GM04504 (cell line): ENCODE data around the gene SLC22A23.

ENCODE experiments used
- DNase-seq: peaks from one replicate; pipeline ENCODE4 v3.0.0-alpha.2; 2012; ENCODE audit warnings: low read depth

SLC22A23 gene

DNA sequence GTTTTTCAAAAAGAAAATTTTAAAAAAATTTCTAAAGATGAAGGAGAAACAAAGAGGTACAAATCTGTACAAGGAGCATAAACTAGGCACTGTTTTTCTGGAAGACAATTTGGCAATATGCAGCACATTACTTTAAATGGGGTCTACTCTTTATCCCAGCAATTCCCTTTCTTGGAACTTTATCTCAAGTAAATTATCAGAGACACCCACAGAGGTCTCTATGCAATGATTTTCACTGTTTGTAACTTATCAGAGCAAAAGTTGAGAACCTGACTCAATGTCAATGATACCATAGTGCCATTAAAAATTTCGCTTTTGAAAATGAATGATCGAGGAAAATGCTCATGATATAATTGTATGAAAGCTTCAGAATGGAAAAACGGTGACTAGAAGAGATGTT is 35.7 kb downstream of the SLC22A23 start:
- no peak for DNase-seq

DNA sequence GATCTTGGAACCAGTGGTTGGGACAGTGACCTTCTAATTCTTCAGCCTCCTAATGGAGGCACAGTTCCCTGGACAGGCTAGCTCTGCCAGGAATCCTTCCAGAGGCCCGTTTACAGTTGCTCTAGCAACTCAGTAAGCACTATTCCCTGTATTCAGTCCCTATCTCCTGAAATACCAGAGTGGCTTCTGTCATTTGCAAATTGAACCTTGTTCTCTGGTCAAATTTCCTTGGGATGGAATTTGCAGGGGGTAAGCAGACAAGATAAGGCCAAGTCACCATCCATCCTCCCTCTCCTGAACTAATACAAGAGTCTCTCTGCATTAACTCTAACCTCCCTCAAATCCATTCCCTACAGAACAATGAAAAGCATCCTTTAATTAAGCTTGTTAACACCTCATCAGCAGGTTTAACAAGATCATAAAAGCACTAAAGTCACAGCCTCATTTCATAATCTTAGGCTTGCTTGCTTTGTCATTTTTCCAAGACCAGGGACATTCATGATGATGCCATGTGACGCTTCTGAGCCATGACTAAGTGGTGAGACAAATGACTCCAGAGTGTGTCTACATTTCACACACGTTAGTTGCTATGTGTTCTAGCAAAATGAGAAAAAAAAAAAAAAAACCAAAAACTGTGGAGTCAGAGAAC is 37.1 kb downstream of the SLC22A23 start:
- peak; percentile 62 for DNase-seq

DNA sequence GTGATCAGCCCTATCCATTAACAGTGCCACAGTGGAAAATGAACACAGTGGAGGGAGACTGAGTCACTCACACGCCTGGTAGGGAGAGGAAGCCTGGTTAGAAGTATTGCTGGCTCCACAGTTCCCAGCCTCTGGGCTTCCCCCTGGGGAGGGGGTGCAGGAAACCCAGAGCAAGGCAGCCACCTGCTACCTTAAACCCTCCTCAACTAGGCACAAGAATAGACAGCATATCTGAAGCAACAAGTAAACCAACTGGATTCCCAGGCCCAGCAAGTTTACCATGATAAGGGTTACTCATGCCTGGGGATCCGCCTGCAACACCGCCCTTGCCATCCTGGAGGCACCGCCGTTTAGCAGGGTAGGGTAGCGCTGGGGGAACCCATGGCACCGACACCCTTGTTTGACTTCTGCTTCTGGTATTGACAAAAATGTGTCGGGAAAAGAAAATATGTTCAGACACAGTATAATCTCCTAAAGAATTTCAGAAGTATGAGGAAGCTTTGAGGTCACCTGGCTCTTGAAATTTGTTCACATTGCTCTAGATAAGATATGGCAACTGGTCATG is 38.3 kb downstream of the SLC22A23 start:
- DNase-seq, result no peak

DNA sequence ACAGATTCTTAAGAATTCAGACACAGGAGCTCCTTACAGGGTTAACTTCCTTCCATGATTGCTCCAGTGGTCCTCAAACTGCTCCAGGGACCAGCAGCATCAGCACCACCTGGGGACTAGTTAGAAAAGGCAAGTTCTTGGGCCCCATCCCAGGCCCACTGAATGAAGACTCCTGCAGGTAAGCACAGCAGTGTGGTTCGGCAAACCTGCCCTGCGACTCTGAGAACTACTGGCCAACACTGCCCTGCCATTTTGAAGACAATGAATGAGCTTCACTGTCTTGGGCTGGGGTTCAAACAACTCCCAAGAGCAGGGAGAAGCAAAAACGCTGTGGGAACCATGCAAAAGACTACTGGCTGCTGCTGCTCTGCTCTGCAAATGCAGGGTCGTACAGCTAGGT is 39.4 kb downstream of the SLC22A23 start:
- no peak for DNase-seq

DNA sequence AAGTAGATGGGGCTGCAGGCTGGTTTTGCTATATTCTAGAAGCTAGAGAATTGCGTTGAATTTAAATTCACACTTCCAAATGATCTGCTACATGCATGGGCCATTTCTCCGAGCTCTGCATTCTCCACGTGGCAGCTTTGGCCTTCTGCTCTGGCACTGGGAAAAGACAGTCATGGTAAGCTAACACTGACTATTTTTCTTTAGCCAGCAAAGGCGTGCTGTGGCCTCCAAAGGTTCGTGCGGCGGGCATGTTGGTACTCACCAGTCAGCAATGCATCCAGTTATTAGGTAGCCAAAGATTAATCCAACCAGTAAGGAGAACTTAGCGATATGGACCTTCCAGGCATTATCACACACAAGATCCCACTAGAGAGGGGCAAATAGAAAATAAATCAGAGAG is 41.4 kb downstream of the SLC22A23 start:
- DNase-seq, result no peak

DNA sequence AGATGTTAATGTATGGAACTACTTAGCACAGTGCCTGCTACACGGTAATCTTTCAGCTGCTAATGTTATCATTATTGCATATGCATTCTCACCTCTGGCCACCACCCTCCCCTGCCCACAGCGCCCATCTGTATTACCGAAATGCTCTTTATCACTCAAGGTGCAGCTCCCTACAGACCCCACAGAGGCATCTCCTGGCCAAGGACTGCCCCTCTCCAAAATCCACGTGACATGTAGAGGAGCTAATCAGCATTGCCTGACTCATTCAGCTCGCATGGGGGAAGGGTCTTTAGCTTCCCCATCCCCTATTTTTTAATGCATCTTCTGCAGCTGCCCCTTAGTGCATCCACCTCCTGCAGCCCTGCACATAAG is 41.8 kb downstream of the SLC22A23 start:
- DNase-seq, result no peak

DNA sequence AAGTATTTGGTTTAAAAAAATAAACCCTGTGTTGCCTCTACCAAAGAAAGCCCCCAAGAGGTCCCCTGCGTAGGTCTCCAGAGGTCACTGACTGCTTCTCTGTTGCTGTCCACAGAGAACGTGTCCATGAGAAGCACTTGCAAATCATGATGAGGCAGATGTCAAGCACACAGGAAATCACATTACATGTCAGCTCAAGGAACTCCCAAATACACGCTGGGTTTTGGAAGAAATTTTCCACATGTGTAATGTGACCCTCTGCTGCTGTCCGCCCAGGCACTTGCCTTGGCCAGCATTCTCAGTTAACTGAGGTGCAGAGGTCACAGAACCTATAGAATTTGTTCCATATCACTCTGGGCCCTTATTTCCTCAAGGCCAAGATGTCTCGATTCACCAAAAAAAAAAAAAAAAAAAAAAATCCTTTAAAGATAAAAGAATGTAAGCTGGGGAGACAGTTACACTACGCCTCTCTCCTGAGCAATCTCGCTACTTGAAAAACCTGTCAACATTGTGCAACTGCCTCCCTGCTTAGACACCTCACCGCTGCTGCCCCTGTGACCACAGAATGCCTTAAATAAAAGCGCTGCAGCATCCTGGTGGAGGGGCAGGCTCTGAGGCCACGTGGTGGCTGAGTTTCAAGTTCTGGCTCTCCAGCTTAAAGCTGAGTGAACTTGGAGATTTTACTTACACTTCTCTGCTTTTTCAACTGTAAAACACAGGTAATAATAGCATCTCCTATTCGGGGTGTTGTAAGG is 42.3 kb downstream of the SLC22A23 start:
- no peak for DNase-seq

DNA sequence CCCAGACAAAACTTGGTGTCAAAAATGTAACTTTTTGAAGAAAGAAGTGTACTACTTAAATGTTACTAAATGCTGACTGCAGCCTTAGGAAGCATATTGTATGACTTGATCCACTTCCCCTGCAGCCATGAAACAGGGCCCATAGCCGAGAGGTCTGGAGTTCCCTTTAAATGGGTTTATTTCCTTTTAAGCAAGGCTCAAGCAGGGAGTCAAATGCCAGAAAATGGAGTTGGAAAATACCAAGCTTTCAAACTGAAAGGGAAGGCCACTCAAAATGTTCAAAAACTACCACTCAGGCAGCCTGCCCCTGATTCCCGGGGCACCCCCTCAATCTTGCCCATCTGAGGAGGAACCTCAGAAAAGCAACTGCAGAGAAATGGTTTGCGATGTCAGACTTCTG is 43.3 kb downstream of the SLC22A23 start:
- no peak for DNase-seq

DNA sequence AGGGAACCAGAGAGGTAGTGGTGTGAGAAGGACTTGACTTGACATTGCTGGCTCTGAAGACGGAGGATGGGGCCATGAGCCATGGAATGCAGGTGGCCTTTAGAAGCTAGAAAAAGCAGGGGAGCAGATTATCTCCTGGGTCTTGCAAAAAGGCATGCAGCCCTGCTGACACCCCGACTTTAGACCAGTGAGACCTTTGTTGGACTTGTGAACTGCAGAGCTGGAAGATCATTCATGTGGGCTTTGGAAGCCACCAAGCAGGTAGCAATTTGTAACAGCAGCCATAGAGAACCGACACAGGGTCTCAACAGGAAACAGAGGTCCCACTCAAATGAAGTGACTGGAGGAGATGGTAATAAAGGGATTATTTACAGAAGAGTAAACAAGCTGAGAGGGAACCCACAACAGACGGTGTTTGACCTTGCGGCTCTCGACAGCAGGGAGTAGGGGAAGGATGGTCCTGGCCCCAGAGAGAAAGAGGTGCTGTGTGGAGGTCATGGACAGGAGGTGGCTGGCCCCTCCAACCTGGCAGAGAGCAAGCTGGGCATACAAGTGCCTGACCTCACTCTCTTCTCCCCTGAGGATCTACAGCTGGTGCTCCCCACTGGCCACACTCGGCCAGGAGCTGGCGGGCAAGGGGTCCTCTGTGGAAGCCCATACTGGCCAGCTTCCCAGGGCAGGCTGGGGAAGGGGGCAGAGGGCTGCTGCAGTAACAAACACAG is 43.9 kb downstream of the SLC22A23 start:
- no peak for DNase-seq

DNA sequence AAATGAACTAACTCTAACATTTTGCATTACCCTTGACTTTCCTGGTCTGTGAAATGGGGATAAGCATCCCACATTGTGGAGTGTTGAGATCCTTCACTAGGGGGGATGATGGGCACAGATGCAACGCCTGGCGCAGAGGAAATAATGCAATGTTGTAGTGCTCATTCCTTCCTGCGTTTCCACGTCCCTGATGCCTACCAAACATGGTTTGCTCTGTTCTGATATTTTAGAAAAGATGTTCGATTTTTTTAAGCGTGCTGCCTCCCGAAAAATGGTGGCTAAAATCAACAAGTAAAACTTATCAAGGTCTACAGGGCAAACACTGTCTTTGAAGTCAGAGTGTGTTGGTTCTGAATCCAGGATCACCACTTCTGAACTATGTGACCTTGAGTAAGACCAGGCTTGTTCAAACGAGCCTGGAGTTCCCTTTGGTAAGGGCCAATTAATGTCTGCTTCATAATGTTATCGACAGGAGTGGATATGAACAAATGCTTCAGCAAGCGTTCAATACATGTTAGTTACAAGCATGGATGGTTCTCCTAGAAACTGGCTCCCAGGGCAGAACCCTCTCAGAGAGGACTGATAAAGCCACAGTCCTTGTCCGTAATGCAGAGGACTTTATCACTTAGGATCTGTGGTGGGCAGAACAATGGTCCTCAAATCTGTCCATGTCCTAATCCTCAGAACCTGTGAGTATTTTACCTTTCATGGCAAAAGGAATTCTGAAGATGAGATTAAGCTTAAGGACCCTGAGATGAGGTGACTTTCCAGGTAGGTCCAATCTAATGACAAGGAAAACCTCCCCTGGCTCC is 44.7 kb downstream of the SLC22A23 start:
- DNase-seq, result no peak

DNA sequence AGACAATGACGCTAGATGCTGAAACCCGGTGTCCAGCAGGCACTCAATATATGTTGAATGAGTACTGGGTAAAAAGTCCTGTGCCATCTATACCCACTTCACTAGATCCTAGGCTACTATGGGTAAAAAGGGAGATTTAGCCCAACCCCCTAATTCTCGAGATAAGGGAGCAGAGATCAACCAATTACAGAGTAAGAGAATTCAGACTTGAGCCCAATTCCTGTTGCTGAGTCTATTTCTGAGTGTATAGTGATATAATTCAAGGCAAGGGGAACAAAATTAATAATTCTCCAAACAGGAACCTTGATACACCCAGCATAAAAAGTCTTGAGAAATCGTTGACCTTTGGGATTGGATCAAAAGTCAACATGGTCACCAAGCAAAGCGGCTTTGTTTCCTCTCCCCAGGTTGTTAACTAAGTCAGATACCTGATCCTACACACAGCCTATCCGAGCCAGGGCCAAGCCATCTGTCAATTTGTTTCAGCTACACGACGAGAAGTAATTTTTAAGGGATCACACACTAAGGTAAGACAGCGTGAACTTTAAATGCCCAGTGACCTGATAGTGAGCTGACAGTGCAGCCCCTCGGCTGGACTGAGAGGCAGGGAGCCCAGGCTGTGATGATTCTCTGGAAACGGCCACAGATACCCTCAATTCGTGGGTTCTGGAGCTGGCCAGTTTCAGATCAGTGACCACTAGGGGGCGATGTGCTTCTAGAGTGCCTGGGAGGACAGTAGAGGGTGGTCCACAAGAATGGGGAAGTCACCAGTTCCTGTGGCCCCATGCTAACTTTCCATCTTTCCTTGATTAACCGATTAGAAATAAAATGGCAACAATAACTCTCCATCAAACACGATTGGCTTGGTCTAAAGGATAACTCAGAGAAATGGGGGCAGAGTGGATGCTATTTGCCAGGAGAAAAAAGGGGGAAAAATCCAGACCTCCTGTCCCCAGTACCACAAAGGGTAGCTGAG is 46.2 kb downstream of the SLC22A23 start:
- DNase-seq, result no peak

DNA sequence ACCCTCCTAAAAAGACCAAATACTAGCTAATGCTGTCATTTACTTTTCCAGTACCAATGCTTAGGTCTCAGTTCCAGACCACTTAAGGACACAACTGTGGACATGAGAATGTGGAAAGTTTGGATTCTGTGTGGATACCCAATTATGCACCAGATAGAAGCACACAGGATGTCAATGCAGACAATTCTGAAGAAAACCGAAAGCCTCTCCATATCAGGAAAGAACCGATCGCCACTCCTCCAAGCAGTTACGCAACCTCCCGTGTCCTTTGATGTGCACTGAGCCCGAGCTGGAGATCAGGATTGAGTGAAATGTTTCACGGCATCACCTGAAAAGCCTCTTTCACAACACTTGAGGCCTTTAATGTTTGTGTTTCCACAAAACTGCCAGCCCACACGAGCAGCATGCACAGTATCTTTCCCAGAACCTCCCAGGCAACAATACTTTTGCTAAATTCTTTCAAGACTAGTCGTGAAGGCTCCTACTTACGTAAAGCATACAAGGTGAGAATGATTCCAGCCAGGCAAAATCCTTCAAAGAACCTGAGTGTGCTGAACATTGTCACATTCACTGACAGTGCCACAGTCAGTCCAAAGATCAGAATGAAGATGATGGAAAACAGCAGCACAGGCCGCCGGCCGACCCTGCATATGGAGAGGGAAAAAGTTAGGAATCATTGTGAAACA is 47.0 kb downstream of the SLC22A23 start:
- DNase-seq, result no peak

DNA sequence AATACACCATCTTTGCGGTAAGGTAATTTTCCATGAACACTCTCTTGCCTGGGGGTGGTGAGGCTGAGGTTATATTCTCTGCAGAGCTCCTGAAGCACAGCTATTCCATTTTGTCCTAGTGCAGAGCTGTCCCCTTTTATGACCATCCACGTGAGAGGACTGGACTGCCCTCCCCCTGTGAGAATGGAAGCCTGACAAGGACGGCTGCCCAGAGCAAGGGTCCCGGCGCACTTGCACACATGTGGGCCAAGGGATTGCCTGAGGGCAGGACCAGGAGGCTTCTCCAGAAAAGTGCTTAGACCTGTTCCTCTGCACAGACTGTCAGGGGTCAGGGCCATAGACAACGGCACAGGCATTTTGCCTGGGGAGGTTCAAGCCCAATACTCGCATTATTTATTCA is 48.2 kb downstream of the SLC22A23 start:
- DNase-seq, result no peak

DNA sequence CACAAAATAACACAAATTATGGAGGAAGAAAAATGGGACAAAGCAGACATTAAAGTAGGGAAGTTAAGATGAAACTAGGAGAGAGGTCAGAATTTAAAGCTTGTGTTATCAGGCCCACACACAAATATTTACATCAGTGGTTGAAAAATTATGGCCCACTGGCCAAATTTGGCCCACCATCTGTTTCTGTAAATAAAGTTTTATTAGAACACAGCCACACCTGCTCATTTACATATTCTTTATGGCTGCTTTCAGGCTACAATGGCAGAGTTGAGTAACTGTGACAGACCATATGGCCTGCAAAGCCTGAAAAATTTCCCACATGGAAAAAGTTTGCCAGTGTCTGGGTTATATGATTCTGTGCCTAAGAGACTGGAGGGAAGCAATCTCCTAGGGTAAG is 49.0 kb downstream of the SLC22A23 start:
- no peak for DNase-seq

DNA sequence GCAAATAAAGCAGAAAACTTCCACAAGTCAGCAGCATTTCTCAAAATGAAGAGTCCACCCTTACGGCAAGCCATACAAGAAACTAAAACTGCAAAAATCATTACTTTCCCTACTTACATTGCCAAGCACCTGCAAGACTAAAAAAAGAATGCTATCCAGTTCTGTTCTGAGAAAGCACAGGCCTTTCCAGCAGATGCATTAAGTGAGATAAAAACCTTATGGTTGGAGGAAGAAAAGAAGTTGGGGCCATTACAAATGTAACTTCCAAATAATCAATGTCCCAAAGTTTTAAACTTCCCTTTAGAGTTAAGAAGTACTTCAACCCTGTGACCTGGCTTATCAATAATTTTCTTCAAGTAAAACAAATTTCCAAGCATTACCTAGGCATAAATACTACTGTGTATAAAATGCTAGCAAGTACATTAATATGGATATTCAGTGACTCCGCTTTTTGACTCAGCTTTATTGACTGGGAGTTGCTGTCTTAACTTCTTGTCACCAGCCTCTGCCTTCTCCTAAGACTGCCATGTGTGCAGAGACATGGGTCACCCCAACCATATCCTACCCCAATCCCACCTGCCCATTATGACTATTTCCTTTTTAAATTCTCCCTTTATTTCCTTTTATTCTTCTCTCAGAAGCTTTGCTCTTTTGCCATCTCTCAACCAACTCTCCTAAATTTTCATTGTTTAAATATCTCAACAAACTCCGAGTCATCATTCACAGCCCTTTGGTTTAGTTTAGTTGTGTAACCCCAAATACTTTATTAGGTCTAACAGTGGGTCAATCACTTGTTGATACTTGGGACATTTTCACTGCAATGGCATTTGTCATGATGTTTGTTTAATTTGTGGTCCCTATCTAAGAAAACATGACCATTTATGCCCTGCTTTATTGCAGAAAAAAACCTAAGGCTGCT is 49.7 kb downstream of the SLC22A23 start:
- no peak for DNase-seq

DNA sequence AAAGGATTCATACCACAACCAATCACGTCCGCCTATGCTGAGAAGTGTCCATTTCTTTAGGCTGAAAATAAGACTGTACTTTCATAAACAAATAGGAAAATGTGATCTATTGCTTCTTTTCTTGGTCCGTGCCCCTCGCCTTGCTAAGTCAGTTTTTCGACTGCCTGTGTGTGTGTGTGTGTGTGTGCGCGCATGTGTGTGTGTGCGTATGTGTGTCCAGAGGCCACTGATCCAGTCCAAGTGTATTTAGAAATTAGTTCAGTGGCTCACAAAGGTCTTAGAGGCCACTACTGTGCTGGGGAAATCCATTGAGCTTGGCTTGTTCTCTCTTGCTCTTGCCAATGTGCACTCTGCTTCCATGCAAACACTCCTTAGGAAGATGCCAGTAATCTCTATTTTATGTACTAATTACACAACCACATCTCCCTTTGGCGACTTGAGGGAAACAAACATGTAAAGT is 50.5 kb downstream of the SLC22A23 start:
- no peak for DNase-seq

DNA sequence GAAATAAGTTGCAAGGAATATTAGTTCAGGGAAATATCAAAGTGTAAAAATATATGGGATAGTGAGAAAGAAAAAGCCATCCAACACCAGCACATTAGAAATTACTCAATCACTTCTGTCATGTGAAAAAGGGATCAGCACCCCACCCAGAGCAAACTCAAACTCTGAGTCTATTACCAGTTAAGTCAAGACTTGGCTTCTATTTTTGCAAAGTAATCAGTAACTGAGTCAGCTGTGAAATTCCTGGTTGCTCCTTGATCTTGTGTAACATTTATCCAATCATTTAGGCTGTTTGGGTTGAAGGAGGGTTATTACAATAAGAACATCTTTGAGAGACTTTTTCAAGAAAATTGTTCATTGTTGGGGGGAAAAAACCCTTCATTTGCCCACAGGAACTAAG is 51.2 kb downstream of the SLC22A23 start:
- DNase-seq, result no peak

DNA sequence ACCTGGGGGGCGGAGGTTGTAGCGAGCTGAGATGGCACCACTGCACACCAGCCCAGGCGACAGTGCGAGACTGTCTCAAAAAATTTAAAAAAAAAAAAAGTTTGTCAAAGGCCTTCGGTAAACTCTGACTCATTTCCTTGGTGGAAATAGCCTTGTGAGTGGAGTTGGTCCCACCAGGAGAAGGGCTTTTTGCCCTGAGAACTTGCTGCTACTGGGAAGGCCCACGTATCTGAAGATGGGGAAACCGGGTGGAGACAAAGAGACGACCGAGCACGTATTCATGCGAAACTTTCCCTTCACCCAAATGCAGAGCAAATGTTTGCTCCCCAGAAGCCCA is 51.7 kb downstream of the SLC22A23 start:
- DNase-seq, result no peak
